Esophagus muscularis mucosa (tissue), 4 donors: ENCODE measurements around the gene FAM193A. TPM values are rescaled to one million over a fixed set of nuclear protein-coding genes. Genes with fewer than 3 reads are reported as not detected.
"Not testable (repeated sequence)": the region's sequence is repeated elsewhere in the genome, so short reads cannot be mapped to it uniquely, and the experiment has no call there.

Experiments
- DNase-seq: peaks from one replicate; pipeline ENCODE4 v3.0.0-alpha.2; 2017; ENCODE audit errors: extremely low spot score
- H3K27ac ChIP-seq, 4 donors: fragments of 200-600 bp; sonication (generic); replicated peaks in 1 of 4; 1 replicate in 3 of 4; 2 replicates in 1 of 4; pipeline ENCODE4 v1.5.1; 2016 to 2019; ENCODE audit warnings: mild to moderate bottlenecking in 1 of 4
- H3K27me3 ChIP-seq, 4 donors: fragments of 200-600 bp; sonication (generic); one replicate each; pipeline versions ENCODE4 v1.5.1 to v1.6.0; 2016 to 2019
- H3K36me3 ChIP-seq, 4 donors: fragments of 200-600 bp; sonication (generic); one replicate each; pipeline ENCODE4 v1.5.1; 2016 to 2019
- H3K4me1 ChIP-seq, 4 donors: fragments of 200-600 bp; sonication (generic); one replicate each; pipeline ENCODE4 v1.5.1; 2016 to 2019
- H3K4me3 ChIP-seq, 4 donors: fragments of 200-600 bp; sonication (generic); 1 replicate in 2 of 4; 2 replicates in 2 of 4; pipeline ENCODE4 v1.5.1; 2016 to 2019; ENCODE audit warnings: mild to moderate bottlenecking in 4 of 4, moderate library complexity in 1 of 4
- H3K9me3 ChIP-seq, 4 donors: fragments of 200-600 bp; sonication (generic); 1 replicate in 3 of 4; 2 replicates in 1 of 4; pipeline ENCODE4 v1.5.1; 2016 to 2019
- CTCF ChIP-seq, 3 experiments: fragments of 200-600 bp in 2 of 3; fragments of 450-650 bp in 1 of 3; sonication (generic) in 2 of 3; IDR thresholded peaks; one replicate each; pipeline ENCODE4 v1.5.1; 2017 to 2019; ENCODE audit warnings: antibody characterized with exemption in 3 of 3, mild to moderate bottlenecking in 2 of 3, moderate library complexity in 1 of 3
- EP300 ChIP-seq: sonication (generic); formaldehyde crosslinking; IDR thresholded peaks from one replicate; pipeline ENCODE4 v1.6.1; 2017; ENCODE audit warnings: antibody characterized with exemption
- POLR2A ChIP-seq: fragments of 450-650 bp; IDR thresholded peaks from one replicate; pipeline ENCODE4 v1.6.1; 2017; ENCODE audit warnings: antibody characterized with exemption, moderate library complexity, mild to moderate bottlenecking, low read depth
- POLR2AphosphoS5 ChIP-seq, 2 donors: sonication (generic); formaldehyde crosslinking; IDR thresholded peaks; one replicate each; pipeline ENCODE4 v1.6.1; 2017; ENCODE audit warnings: antibody characterized with exemption in 2 of 2
- WGBS: methylation state at CpG from one replicate; pipeline ENCODE4 v1.1.5; 2018; 5-methylcytosine and 5-hydroxymethylcytosine counted together
- intact Hi-C: fragments of 100-400 bp; cut with DNase I; formaldehyde crosslinking; loops from one replicate; pipeline ENCODE4 v1.15.1; 2023
- total RNA-seq, 4 donors: library from RNA; depleted of rRNA; stranded (reverse); fragments of >200 nt; gene quantifications; one replicate each; pipeline versions ENCODE4 v1.1.0 to v1.2.1, GENCODE V29; 2016

FAM193A gene
- total RNA-seq, 4 donors from 2014 or later: 20.0 to 30.6 (median 24.6) TPM

GRCh38 chr4:2725380-2725779, 188.9 kb downstream of the FAM193A start:
- intact Hi-C loops: no loop called here
- TF ChIP-seq EP300: no peak
- TF ChIP-seq POLR2A: no peak
- no peak for TF ChIP-seq POLR2AphosphoS5 (IDR thresholded peaks at IDR 0.05)
- Histone ChIP-seq H3K27ac (no peak overlapping the region), H3K27me3 (no peaks in the 10 kb centered on the region), H3K4me3 (no peak overlapping the region), H3K4me1 (no peaks in the 10 kb centered on the region), H3K9me3 (no peaks in the 10 kb centered on the region), H3K36me3 (peaks cover 14 to 72% (median 51%) of the 10 kb centered on the region in 4 donors)
- no peak for DNase-seq
- over 99% methylated on average over 4 of the region's 4 CpGs for WGBS

- DNase-seq: not testable (repeated sequence)
- 94% methylated on average over 17 of the region's 17 CpGs for WGBS
These were observed 190.4 kb downstream of the FAM193A start for GRCh38 chr4:2726881-2727280.

GRCh38 chr4:2728221-2728620, 191.8 kb downstream of the FAM193A start:
- Histone ChIP-seq H3K9me3 (no peaks in the 10 kb centered on the region), H3K4me1 (no peaks in the 10 kb centered on the region), H3K36me3 (peaks cover 26 to 74% (median 55%) of the 10 kb centered on the region in 4 donors), H3K27ac (no peak overlapping the region), H3K27me3 (no peaks in the 10 kb centered on the region), H3K4me3 (no peak overlapping the region)
- WGBS: 79% methylated on average over 3 of the region's 3 CpGs
- no peak for DNase-seq
- intact Hi-C loops: no loop called here
- TF ChIP-seq POLR2A (no peak), CTCF (IDR thresholded peaks at IDR 0.05) (no peak), POLR2AphosphoS5 (IDR thresholded peaks at IDR 0.05) (no peak), EP300 (no peak)

More at GRCh38 chr4:2726881-2727280, 190.4 kb downstream of the FAM193A start:
- H3K4me3 ChIP-seq, H3K4me1 ChIP-seq, intact Hi-C loops, H3K9me3 ChIP-seq, H3K27me3 ChIP-seq, H3K27ac ChIP-seq: not testable (repeated sequence)
- peaks cover 20 to 74% (median 50%) of the 10 kb centered on the region in 4 donors for H3K36me3 ChIP-seq

GRCh38 chr4:2728806-2729532, 192.5 kb downstream of the FAM193A start:
- intact Hi-C loops: no loop called here
- WGBS: 93% methylated on average over 12 of the region's 12 CpGs
- no peaks in the 10 kb centered on the region for H3K4me1 ChIP-seq
- DNase-seq: no peak
- H3K36me3 ChIP-seq: peaks cover 30 to 82% (median 61%) of the 10 kb centered on the region in 4 donors
- TF ChIP-seq EP300: no peak
- TF ChIP-seq CTCF (IDR thresholded peaks at IDR 0.05): no peak
- TF ChIP-seq POLR2A: no peak
- no peak for TF ChIP-seq POLR2AphosphoS5 (IDR thresholded peaks at IDR 0.05)
- H3K9me3 ChIP-seq: no peaks in the 10 kb centered on the region
- no peak overlapping the region for H3K27ac ChIP-seq
- H3K4me3 ChIP-seq: no peak overlapping the region
- H3K27me3 ChIP-seq: no peaks in the 10 kb centered on the region

GRCh38 chr4:2729533-2729875, 193.1 kb downstream of the FAM193A start:
- no peak for TF ChIP-seq CTCF (IDR thresholded peaks at IDR 0.05)
- no peak for TF ChIP-seq POLR2AphosphoS5 (IDR thresholded peaks at IDR 0.05)
- TF ChIP-seq EP300: no peak
- no peak for TF ChIP-seq POLR2A
- peaks cover 30 to 81% (median 62%) of the 10 kb centered on the region in 4 donors for H3K36me3 ChIP-seq
- no peak overlapping the region for H3K4me3 ChIP-seq
- no peak overlapping the region for H3K27ac ChIP-seq
- H3K9me3 ChIP-seq: no peaks in the 10 kb centered on the region
- no peaks in the 10 kb centered on the region for H3K27me3 ChIP-seq
- WGBS: 96% methylated on average over 9 of the region's 9 CpGs
- intact Hi-C loops: no loop called here
- no peaks in the 10 kb centered on the region for H3K4me1 ChIP-seq
- no peak for DNase-seq
